Right ventricle myocardium superior (tissue), 1 donor: ENCODE results near the gene SPON2. TPM values are rescaled to one million over a fixed set of nuclear protein-coding genes. Genes with fewer than 3 reads are reported as not detected.

Experiments used
- ATAC-seq: fragments of 200-7000 bp; cut with Tn5 transposase; one replicate; pipeline ENCODE4 v1.9.1; 2020; ENCODE audit warnings: mild to moderate bottlenecking; ENCODE audit not compliant: poor library complexity
- DNase-seq: peaks from one replicate; pipeline ENCODE4 v3.0.0-alpha.2; 2020
- intact Hi-C: fragments of 100-400 bp; cut with DNase I; formaldehyde crosslinking; loops from one replicate; pipeline ENCODE4 v1.11.2; 2022
- total RNA-seq: library from RNA; stranded (reverse); fragmentation: NEBNext Ultra II Directional; extraction: Animal tissue kit (Norgen Biotek cat#: 25700); gene quantifications from one replicate; pipeline ENCODE4 v1.2.1, GENCODE V29; 2021
- donor health status: DM: no; HTN: yes; CAD: no; lungs with severe emphysema.

Gene SPON2
- total RNA-seq, 1 donor from 2014 or later = 15.6 TPM

GRCh38 chr4:1198098-1198844, 25.9 kb upstream of the SPON2 start:
- intact Hi-C loops = no loop called here
- ATAC-seq = no peak

DNA sequence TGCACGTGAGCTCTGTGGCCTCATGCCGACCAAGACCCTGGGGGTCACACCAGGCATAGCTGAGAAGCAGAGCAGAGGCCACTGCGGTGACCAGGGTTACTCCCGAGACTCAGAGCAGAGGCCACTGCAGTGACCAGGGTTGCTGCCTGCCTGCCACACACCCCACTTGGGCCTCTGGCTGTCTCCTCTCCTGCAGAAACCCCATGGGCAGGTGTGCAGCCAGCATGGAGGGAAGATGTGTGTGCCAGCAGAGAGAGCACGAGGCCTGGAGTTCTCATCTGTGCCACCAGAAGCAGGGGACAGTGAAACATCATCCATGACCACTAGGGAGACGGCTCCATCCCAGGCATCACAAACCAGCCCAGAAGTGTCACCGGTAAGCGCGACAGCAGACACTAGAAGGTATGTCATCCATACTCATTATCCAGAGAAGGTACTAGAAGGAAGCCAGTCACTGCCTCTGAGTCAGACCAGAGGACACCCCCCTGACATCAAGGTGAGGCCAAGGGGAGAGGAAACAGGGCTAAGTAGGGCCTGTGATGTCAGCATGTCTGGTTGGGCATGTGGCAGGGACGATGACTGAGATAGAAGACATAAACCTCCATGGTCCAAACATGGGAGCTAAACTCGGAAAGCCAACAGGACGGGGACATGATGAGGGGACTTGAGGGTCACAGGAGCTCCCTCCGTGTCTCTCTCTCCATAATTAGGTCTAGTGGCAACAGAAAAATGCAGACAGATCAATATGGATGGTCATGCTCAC, 24.2 kb upstream of the SPON2 start:
- DNase-seq = peak; percentile 31
- no peak for ATAC-seq
- intact Hi-C loops = no loop called here

More at GRCh38 chr4:1198098-1198844, 25.9 kb upstream of the SPON2 start:
- DNase-seq = peak; percentile 35

GRCh38 chr4:1195891-1196401, 23.6 kb upstream of the SPON2 start:
- ATAC-seq (no peak), DNase-seq (peak; percentile 36)
- intact Hi-C loops = no loop called here

DNA sequence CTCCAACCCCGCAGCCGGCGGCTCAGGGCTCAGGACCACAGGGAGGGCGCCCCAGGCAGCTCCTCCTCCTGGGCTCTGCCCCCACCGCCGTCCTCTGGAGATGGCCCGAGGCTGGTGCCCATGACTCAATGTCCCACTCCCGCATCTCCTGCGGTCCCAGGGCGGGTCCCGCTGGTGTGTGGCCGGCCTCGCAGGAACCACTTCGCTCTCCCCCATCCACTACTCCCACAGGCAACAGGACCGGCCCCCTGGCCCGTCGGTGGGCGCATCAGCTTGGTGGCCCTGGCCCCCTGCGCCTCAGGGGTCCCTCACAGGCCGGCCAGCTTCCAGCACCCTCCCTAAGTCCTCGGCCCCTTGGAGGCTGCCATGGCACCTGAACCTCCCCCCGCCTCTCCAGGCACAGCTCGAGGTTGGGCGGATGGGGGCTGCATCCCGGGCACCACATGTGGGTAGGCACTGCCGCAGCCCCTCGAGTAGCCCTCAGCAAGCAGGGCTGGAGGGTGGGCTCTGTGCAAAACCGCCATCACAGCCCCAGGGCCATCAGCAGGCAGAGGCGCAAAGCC, 22.8 kb upstream of the SPON2 start:
- DNase-seq = peak; percentile 39
- intact Hi-C loops = no loop called here
- ATAC-seq = no peak

GRCh38 chr4:1194010-1194900, 21.9 kb upstream of the SPON2 start:
- peak; percentile 87 for DNase-seq
- intact Hi-C loops = no loop called here
- ATAC-seq = peak; percentile 57

- intact Hi-C loops = no loop called here
- DNase-seq (peak; percentile 35), ATAC-seq (no peak)
Measured at GRCh38 chr4:1193206-1194009, 21.0 kb upstream of the SPON2 start.

DNA sequence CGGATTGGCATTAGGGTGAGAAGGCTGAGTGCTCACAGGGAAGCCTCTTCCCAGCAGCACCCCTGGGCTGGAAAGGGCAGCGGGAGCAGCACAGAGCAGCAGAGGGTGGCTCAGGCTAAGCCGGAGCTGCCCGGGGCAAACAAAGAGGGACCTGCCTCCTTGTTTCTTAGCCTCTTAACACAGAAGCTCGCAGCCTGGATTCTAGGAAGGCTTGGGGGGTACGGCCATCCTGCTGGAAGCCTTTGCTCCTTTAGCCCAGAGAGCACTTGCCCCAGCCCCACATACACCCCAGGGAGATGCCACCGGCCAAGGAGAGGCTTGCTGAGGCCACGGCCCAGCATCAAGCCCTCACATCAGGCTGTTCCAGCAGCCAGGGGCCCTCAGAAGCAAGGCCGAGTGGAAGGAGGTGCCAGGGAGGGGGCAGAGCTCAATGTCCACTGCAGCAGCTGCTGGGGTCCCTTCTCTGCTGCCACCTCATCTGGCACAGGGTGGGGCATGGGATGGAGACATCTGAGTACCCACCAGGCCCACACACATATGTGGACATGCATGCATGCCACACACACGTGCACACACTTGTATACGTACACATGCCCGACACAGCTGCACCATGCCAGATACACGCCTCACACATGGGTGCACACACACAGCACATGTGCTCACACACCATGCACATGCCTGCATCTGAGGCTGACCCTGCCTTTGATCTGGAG, 20.3 kb upstream of the SPON2 start:
- DNase-seq = peak; percentile 61
- intact Hi-C loops = no loop called here

GRCh38 chr4:1192091-1192492, 19.7 kb upstream of the SPON2 start:
- DNase-seq (peak; percentile 86), ATAC-seq (peak; percentile 95)
- intact Hi-C loops = no loop called here

More for the DNA sequence above, 20.3 kb upstream of the SPON2 start:
- ATAC-seq = peak; percentile 70

GRCh38 chr4:1191621-1192020, 19.2 kb upstream of the SPON2 start:
- ATAC-seq (no peak), DNase-seq (no peak)
- intact Hi-C loops = no loop called here

DNA sequence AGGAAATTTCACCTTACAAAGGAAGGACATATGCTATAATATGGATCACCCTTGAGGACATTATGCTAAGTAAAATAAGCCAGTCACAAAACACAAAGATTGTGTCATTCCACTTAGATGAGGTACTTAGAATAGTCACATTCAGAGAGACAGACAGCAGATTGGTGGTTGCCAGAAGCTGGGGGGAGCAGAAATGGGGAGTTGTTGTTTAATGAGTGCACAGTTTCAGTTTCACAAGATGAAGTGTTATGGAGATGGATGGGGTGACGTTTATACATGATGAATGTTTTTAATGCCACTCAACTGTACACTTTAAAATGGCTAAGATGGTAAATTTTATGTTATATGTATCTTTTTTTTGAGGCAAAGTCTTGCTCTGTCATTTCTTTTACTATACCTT, 14.8 kb upstream of the SPON2 start:
- peak; percentile 31 for DNase-seq
- intact Hi-C loops = no loop called here
- peak; percentile 22 for ATAC-seq

DNA sequence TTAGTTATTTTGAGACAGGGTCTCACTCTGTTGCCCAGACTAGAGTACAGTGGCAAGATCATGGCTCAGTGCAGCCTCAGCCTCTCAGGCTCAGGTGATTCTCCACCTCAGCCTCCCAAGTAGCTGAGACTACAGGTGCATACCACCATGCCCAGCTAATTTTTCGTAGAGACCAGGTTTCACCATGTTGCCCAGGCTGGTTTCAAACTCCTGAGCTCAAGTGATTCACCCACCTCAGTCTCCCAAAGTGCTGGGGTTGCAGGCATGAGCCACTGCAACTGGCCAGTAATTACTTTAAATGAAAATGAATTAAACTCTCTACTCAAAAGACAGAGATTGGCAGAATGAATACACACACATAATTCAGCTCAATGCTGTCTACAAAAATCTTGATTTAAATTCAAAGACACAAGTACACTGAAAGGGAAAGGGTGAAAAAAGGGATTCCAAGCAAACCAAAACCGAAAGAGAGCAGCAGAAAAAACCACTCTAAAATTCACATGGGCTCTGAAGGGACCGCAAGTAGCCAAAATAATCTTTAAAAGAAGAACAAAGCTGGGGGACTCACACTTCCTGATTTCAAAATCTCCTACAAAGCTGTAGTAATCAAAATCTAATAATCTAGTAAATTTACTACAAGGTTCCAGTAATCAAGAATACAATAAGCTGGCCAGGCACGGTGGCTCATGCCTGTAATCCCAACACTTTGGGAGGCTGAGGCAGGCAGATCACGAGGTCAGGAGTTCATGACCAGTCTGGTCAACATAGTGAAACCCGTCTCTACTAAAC, 11.8 kb upstream of the SPON2 start:
- ATAC-seq = peak; percentile 29
- intact Hi-C loops = no loop called here
- no peak for DNase-seq

DNA sequence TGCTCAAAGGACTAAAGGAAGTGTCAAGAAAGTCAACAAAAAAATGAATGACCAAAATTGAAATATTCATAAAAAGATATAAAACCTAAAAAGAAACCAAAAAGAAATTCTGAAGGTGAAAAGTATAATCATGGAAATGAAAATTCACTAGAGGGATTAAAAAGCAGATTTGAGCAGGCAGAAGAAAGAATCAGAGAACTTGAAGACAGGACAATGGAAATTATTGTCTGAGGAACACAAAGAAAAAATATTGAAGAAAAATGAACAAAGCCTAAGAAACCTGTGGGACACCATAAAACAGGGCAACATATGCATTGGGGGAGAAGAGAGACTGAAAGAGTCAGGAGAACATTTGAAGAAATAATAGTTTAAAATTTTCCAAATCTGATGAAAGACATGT, 9.9 kb upstream of the SPON2 start:
- intact Hi-C loops = no loop called here
- DNase-seq = no peak

DNA sequence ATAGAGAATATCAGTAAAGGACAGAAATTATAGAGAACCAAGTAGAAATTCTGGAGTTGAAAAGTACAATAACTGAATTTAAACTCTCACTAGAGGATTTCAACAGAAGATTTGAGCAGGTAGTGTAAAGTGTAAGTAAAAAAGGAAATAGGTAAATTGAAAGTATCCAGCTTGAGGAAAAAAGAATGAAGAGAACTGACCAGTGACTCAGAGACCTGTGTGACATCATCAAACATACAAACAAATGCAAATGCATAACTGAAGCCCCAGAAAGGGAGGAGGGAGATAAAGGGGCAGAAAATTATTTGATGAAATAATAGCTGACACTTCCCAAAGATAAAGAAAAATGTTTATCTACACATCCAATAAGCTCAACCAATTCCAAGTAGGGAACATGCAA, 8.3 kb upstream of the SPON2 start:
- intact Hi-C loops = no loop called here
- no peak for DNase-seq
- no peak for ATAC-seq

More for the DNA sequence above, 9.9 kb upstream of the SPON2 start:
- ATAC-seq = no peak

GRCh38 chr4:1179976-1180375, 7.6 kb upstream of the SPON2 start:
- DNase-seq = no peak
- ATAC-seq = no peak
- intact Hi-C loops = no loop called here

- DNase-seq (no peak), ATAC-seq (no peak)
- intact Hi-C loops = no loop called here
Measured at GRCh38 chr4:1179089-1179441, 6.7 kb upstream of the SPON2 start.

GRCh38 chr4:1178300-1179088, 6.1 kb upstream of the SPON2 start:
- intact Hi-C loops = no loop called here
- ATAC-seq (no peak), DNase-seq (no peak)
